Astrocyte (in vitro differentiated cells and primary cell): ENCODE data around the gene DNAH11. TPM values are rescaled to one million over a fixed set of nuclear protein-coding genes. Genes with fewer than 3 reads are reported as not detected.

ENCODE experiments used
- DNase-seq: peaks from one replicate; pipeline ENCODE4 v3.0.0-alpha.2; 2010; ENCODE audit warnings: low read depth
- FAIRE-seq: peaks from 2 replicates; lab custom pipeline; 2011; peaks lifted over from hg19 to GRCh38; lab: Jason Lieb, UNC
- H2AFZ ChIP-seq: 2 replicates; pipeline ENCODE4 v1.6.0; 2012; ENCODE audit warnings: low read depth, low read length, inconsistent platforms
- H3K27ac ChIP-seq: 2 replicates; pipeline ENCODE4 v1.5.1; 2011; ENCODE audit warnings: low read depth, low read length, inconsistent platforms
- H3K27me3 ChIP-seq: 2 replicates; pipeline ENCODE4 v1.6.0; 2011; ENCODE audit warnings: low read length, inconsistent platforms; ENCODE audit not compliant: insufficient read depth
- H3K36me3 ChIP-seq: 2 replicates; pipeline ENCODE4 v1.5.1; 2011; ENCODE audit warnings: low read length, inconsistent platforms; ENCODE audit not compliant: insufficient read depth
- H3K4me1 ChIP-seq: 2 replicates; pipeline ENCODE4 v1.5.1; 2011; ENCODE audit warnings: low read length, inconsistent platforms; ENCODE audit not compliant: insufficient read depth
- H3K4me2 ChIP-seq: 2 replicates; pipeline ENCODE4 v1.6.0; 2012; ENCODE audit warnings: low read length, inconsistent platforms
- H3K4me3 ChIP-seq: 2 replicates; pipeline ENCODE4 v1.5.1; 2011; ENCODE audit warnings: low read depth, mild to moderate bottlenecking, low read length, inconsistent platforms; ENCODE audit not compliant: insufficient read depth
- H3K79me2 ChIP-seq: 2 replicates; pipeline ENCODE4 v1.6.0; 2012; ENCODE audit warnings: mild to moderate bottlenecking, low read length, inconsistent platforms; ENCODE audit not compliant: insufficient read depth
- H3K9ac ChIP-seq: 2 replicates; pipeline ENCODE4 v1.6.0; 2012; ENCODE audit warnings: mild to moderate bottlenecking, low read length, inconsistent platforms
- H3K9me3 ChIP-seq: 2 replicates; pipeline ENCODE4 v1.5.1; 2012; ENCODE audit warnings: low read depth, mild to moderate bottlenecking, low read length, inconsistent platforms; ENCODE audit not compliant: insufficient read depth
- H4K20me1 ChIP-seq: 2 replicates; pipeline ENCODE4 v1.6.0; 2012; ENCODE audit warnings: low read length, inconsistent platforms; ENCODE audit not compliant: insufficient read depth
- H3K27ac Mint-ChIP-seq: one replicate; pipeline ENCODE4 v1.8.0; 2021; ENCODE audit warnings: mild to moderate bottlenecking, mixed read lengths; ENCODE audit not compliant: unreplicated experiment
- H3K27me3 Mint-ChIP-seq: one replicate; pipeline ENCODE4 v1.8.0; 2021; ENCODE audit warnings: low read depth, mixed read lengths; ENCODE audit not compliant: unreplicated experiment
- H3K36me3 Mint-ChIP-seq: one replicate; pipeline ENCODE4 v1.8.0; 2021; ENCODE audit warnings: low read depth, mixed read lengths; ENCODE audit not compliant: unreplicated experiment
- H3K4me1 Mint-ChIP-seq: one replicate; pipeline ENCODE4 v1.8.0; 2021; ENCODE audit warnings: low read depth, mixed read lengths; ENCODE audit not compliant: unreplicated experiment
- H3K4me3 Mint-ChIP-seq: one replicate; pipeline ENCODE4 v1.8.0; 2021; ENCODE audit warnings: mild to moderate bottlenecking, moderate library complexity, mixed read lengths; ENCODE audit not compliant: unreplicated experiment
- H3K9me3 Mint-ChIP-seq: one replicate; pipeline ENCODE4 v1.8.0; 2021; ENCODE audit warnings: mild to moderate bottlenecking, mixed read lengths; ENCODE audit not compliant: unreplicated experiment
- CTCF ChIP-seq: IDR thresholded peaks from 2 replicates; pipeline ENCODE4 v1.5.1; 2011; ENCODE audit warnings: low read depth, mild to moderate bottlenecking, inconsistent platforms, low read length, moderate library complexity; ENCODE audit not compliant: insufficient read depth
- EZH2 ChIP-seq: IDR thresholded peaks from 2 replicates; pipeline ENCODE4 v1.6.1; 2012; ENCODE audit warnings: mild to moderate bottlenecking, low read length, inconsistent platforms; ENCODE audit not compliant: insufficient read depth
- total RNA-seq: library from RNA; stranded (reverse); gene quantifications from 2 replicates; pipeline ENCODE4 v1.2.1, GENCODE V29; 2021

The DNAH11 gene
- total RNA-seq, 1 donor from 2014 or later: 0.43 TPM

- Histone ChIP-seq H3K27me3 (no peaks in the 10 kb centered on the region), H3K4me1 (no peaks in the 10 kb centered on the region), H3K27ac (no peak overlapping the region), H4K20me1 (no peaks in the 10 kb centered on the region), H3K36me3 (no peaks in the 10 kb centered on the region), H2AFZ (no peak overlapping the region), H3K79me2 (no peaks in the 10 kb centered on the region), H3K4me2 (no peak overlapping the region), H3K9me3 (no peaks in the 10 kb centered on the region), H3K4me3 (no peak overlapping the region), H3K9ac (no peak overlapping the region)
- Mint-ChIP-seq H3K4me3 (no peak overlapping the region), H3K27me3 (no peaks in the 10 kb centered on the region), H3K36me3 (no peaks in the 10 kb centered on the region), H3K4me1 (no peaks in the 10 kb centered on the region), H3K27ac (no peak overlapping the region), H3K9me3 (no peaks in the 10 kb centered on the region)
- no peak for DNase-seq
- no peak for TF ChIP-seq EZH2
- no peak for TF ChIP-seq CTCF
- no peak for FAIRE-seq
These were observed 34.3 kb upstream of the DNAH11 start for GRCh38 chr7:21508538-21508937.

- TF ChIP-seq EZH2: no peak
- TF ChIP-seq CTCF: no peak
- no peak overlapping the region for H3K27ac Mint-ChIP-seq
These were observed 28.8 kb upstream of the DNAH11 start for GRCh38 chr7:21514062-21514461.

GRCh38 chr7:21524680-21525079 lies 18.2 kb upstream of the DNAH11 start:
- H3K9ac ChIP-seq: no peak overlapping the region
- Mint-ChIP-seq H3K9me3 (peaks cover 2% of the 10 kb centered on the region), H3K36me3 (no peaks in the 10 kb centered on the region), H3K4me3 (no peak overlapping the region), H3K27ac (no peak overlapping the region), H3K4me1 (no peaks in the 10 kb centered on the region), H3K27me3 (no peaks in the 10 kb centered on the region)
- H3K27ac ChIP-seq: no peak overlapping the region
- H3K36me3 ChIP-seq: no peaks in the 10 kb centered on the region
- no peaks in the 10 kb centered on the region for H3K79me2 ChIP-seq
- no peak overlapping the region for H2AFZ ChIP-seq
- H3K4me2 ChIP-seq: no peak overlapping the region
- DNase-seq: no peak
- H3K4me3 ChIP-seq: no peak overlapping the region
- no peaks in the 10 kb centered on the region for H3K4me1 ChIP-seq
- no peaks in the 10 kb centered on the region for H3K27me3 ChIP-seq
- TF ChIP-seq EZH2 (no peak), CTCF (no peak)
- no peaks in the 10 kb centered on the region for H4K20me1 ChIP-seq
- FAIRE-seq: no peak
- H3K9me3 ChIP-seq: peaks cover 2% of the 10 kb centered on the region

More at GRCh38 chr7:21514062-21514461, 28.8 kb upstream of the DNAH11 start:
- no peak overlapping the region for H2AFZ ChIP-seq
- Mint-ChIP-seq H3K4me1 (no peaks in the 10 kb centered on the region), H3K36me3 (no peaks in the 10 kb centered on the region), H3K27me3 (no peaks in the 10 kb centered on the region), H3K4me3 (no peak overlapping the region), H3K9me3 (no peaks in the 10 kb centered on the region)
- no peaks in the 10 kb centered on the region for H3K79me2 ChIP-seq
- no peak overlapping the region for H3K27ac ChIP-seq
- no peaks in the 10 kb centered on the region for H3K4me1 ChIP-seq
- no peaks in the 10 kb centered on the region for H3K27me3 ChIP-seq
- FAIRE-seq (no peak), DNase-seq (no peak)
- no peaks in the 10 kb centered on the region for H4K20me1 ChIP-seq
- no peak overlapping the region for H3K4me3 ChIP-seq
- H3K9ac ChIP-seq: no peak overlapping the region
- no peaks in the 10 kb centered on the region for H3K36me3 ChIP-seq
- no peak overlapping the region for H3K4me2 ChIP-seq
- H3K9me3 ChIP-seq: no peaks in the 10 kb centered on the region
